MM.1S (cell line): ENCODE measurements around the gene HS1BP3.

Experiments
- CTCF ChIP-seq: fragments of 300-600 bp; sonication (generic); IDR thresholded peaks from 2 replicates; pipeline ENCODE4 v1.5.1; 2016; ENCODE audit warnings: antibody characterized with exemption, low read length, mixed read lengths
- EZH2 ChIP-seq: fragments of 300-600 bp; sonication (generic); optimal IDR thresholded peaks from 2 replicates; pipeline ENCODE3; 2017; ENCODE audit warnings: low read depth, mild to moderate bottlenecking, antibody characterized with exemption, low read length, mixed read lengths

DNA sequence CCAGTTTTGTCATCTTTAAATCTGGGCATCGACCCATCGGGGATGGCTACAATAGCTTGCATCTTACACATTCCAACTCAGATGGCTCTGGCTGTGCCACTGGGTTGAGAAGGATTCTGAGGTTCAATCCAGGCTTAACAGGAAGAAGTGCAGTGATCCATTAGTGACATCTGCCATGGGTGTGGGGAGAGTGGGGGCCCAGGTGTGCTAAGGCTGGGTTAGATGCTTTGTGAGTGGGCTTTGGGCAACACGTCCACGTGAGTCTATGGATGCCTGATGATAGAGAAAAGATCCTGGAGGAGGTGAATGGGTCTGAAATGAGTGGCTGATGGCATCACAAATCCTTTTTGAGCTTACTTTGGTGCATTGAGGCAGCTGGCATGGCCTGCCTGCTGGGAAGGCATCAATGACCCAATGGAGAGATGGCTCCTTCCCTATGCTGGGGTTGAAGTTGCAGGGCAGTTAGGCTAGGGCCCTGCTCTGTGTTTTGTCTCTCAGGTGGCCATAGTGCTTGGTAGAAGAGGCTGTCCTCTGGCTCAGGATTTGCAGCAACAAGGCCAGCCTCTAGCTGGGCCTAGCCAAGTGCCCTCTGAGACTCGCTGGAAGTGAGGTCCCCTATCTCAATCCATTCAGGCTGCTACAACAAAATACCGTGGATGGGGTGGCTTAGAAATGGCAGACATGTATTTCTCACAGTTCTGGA, 56.7 kb downstream of the HS1BP3 start:
- TF ChIP-seq CTCF = no peak
- TF ChIP-seq EZH2 = no peak
